HG02884 (cell line): ENCODE measurements around the gene ABCG1.

Experiments
- ATAC-seq: cut with Tn5 transposase; IDR thresholded peaks from one replicate; pipeline ENCODE4 v1.9.1; 2021; ENCODE audit warnings: mild to moderate bottlenecking, moderate library complexity; ENCODE audit not compliant: unreplicated experiment

The ABCG1 gene

DNA sequence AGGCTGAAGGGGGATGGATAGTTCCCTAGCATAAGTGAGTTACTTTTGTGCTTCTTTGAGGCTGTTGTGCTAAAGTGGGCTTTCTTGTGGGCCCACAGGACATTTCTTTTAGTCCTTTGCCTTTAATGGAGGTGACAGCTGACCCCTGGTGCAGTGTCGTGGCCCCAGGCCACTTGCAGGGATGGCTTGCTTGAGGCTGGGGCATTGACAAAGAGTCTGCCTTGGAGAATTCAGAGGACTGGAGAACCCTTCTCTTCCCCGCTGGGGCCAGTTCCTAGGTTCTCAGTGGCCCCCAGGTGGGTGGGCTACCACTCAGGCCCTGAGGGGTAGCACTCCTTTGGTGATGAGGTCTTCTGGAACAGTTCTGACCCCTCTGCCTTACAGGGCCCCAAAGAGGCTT lies 12.8 kb downstream of the ABCG1 start:
- no peak for ATAC-seq

DNA sequence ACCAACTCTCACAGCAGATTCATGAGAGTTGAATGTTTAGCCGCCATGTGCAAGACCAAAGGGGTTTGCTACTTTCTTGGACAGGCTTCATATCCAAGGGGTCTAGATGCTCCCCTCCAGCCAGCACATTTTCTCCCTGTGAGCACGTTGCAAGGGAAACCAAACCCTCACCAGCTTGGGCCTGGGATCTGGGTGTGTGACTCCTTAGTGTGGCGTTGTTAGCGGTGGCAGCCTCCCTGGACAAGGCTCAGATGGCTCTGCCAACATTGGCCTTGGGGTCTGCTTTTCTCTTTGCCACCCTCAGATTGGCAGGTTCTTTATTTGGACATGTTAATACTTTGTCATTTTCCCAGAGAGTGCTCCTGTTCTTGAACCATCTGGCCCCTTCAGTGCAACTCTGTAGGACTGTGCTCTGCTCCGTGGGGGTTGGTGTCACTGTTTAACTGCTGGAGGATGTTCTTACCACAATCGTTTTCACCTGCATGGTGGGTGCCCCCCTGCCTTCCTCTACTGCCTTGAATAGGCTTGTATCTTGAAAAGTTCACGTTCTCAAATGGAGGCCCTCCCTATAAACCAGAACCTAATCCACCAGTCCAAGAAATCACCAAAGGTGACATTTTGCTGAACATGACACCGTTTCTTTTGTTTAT lies 13.4 kb downstream of the ABCG1 start:
- ATAC-seq: no peak

DNA sequence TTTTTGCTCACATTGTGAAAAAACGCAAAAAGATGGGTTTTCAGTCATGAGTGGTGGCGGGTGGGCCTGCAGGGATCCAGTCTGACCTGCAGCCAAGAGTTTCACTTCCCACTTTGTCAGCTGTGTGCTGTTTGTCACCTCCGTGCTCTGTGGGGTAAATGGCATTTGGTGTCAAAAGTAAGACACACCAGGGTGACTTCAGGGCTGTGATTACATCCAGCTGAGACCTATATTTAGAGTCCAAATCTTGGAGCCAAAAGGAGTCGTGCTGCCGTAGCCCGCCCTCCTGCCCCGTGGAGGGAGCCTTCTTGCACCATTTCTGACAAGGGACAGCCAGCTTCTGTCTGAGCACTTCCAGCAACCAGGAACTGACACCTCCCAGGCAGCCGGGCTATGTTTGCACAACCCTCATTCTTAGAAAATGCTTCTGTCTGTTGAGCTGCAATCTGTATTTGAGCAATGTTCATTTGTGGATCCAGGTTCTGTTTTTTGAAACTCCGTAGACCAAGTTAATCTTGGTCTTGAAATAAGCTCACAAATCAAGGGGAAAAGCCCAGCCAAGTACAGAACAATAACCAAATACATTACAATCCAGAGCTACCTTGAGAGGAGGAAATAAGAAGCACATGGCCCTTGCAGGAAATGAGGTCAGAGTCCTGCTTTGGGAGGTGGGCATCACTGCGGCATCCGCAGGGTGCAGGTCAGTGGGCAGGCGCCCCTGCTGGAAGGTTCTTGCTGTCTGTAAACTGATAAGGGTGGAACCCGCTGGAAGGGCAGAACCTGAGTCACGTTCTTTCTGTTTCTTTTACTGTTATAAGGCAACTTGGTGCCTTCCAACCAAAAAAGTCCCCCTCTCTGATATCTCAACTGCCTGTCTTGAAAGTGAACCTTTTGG lies 14.4 kb downstream of the ABCG1 start:
- peak; percentile 47 for ATAC-seq

DNA sequence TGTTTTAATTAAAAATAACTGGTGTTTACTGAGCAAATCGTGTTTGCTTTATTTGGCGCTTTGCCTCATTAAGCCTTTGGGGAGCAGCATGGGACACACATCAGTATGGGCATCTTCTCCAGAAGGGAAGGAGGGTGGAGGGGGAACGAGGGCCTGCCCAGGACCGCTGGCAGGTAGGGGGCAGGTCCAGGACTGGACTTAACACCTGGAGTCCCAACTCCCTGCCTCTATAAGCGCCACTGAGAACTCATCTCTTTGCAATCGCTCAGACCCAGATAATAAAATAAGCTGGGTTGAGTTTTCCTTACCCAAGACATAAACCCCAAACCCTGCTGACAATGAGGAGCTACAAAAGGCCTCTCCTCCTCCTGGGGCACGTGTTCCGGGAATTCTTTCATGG lies 15.1 kb downstream of the ABCG1 start:
- ATAC-seq: no peak

DNA sequence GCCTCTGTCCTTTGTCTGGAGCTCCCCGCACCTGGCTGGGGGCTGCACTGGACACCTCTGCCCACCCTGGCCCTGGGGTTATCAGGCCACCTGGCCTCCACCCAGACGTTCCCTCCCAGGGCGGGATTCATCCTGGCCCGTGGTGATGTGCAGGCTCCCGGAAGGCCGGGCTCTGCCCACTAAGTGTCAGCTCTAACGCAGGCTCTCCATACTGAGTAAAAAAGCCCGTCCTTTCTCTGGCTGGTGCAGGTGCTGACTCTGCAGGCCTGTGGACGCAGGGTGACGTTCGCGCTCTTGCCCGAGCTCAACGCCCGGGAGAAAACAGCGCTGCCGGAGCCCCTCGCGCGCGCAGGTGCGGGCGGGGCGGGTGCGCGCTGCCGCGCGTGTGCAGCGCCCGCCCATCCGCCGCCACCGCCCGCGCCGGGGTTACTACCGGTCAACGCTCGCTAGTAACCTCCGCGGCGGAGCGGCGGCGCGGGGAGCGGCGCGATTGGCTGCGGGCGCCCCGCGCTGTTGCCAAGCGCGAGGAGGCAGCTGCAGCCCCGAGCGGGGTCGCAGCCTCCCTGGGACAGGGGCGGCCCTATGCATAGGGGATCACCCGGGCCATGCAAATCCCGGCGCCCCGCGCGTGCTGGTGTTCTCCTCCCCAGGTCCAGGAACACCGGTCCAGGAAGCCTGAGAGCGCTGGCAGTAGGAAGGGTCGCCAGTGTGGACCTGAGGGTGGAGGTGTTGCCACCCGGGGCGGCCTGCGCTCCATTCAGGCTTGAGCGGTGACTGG lies 15.7 kb downstream of the ABCG1 start:
- ATAC-seq: no peak

DNA sequence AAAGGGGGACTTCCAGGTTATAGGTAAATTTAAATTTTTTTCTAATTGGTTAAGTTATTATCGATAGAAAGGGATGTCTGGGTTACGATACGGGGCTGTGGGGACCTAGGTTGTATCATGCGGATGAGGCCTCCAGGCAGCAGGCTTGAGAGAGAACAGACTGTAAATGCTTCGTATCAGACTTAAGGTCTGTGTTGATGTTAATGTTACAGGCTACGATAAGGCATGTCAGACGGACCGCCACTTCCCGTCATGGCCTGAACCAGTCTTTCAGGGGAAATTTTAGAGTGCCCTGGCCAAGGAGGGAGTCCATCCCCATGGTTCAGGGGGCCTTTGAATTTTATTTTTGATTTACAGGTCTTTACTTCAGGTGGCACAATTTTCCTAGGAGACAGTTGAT lies 16.7 kb downstream of the ABCG1 start:
- ATAC-seq: no peak

DNA sequence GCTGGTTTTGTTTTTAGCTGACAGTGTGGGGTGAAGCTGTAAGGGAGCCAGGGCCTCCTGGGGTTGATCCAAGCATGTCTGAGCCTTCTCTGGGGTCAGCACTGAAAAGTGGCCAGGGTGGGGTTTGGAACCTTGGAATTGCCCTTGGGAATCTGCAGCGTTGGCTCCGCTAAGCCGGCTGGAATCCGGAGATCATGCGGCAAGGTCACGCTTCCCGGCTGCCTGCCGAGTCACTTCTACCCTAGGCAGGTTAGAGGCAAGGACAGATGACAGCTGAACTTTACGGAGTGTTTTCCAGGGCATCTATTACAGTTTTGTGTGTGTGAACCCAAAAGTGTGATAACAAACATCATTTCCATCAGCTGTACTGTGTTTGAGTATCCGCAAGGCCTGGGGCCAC lies 17.1 kb downstream of the ABCG1 start:
- ATAC-seq: no peak

DNA sequence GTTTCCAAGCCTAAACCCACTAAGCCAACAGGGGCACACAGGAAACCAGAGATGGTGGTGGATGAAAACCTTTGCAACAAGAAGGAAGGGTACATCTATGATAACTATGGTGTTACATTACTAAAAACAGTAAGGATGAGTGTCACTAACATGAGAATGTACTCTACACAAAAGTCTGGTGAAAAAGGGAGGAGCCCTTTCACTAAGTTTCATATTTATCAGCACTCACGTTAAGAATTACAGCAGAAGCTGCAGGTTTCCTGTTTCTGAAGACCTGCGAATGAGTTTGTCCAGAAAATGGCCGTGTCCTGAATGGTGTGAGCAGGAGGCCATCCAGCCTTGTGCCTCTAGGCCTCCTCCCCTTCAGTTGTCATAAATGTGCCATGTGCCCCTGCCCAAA lies 17.8 kb downstream of the ABCG1 start:
- ATAC-seq: no peak

DNA sequence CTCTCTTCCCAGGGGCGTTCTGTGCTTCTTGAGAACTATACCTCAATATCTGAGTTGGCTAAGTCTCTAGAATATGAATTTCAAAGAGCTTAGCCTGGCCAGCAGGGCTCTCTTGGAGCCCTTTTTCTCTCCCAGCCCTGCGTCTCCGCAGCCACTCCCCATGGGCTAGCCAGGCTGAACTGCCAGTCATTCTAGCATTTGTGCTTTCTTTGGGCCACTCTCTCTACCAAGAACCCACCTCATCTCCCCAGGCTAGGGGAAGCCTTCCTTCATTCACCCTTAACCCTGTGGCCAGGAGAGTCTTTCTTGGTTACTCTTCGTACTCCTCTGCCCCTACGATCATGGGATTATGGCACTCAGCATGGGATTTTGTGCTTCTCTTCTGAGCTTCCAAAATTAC lies 18.2 kb downstream of the ABCG1 start:
- no peak for ATAC-seq

DNA sequence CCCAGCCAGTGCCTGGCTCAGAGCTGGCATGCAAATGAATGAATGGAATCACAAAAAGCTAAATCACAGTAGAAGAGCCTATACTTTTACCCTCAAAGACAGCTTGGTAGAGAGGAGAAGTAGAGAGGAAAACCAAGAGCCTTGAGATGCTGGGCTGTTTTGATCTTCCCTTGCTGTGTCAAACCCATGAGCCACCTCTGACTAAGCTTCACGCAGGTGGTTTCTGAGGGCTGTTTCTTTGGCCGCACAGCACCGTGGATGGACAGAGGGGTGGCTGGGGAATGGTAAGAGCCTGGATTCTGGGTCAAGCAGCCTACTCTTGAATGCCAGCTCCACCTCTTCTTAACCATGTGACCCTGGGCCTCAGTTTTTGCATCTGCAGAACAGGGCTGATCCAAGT lies 18.6 kb downstream of the ABCG1 start:
- no peak for ATAC-seq

DNA sequence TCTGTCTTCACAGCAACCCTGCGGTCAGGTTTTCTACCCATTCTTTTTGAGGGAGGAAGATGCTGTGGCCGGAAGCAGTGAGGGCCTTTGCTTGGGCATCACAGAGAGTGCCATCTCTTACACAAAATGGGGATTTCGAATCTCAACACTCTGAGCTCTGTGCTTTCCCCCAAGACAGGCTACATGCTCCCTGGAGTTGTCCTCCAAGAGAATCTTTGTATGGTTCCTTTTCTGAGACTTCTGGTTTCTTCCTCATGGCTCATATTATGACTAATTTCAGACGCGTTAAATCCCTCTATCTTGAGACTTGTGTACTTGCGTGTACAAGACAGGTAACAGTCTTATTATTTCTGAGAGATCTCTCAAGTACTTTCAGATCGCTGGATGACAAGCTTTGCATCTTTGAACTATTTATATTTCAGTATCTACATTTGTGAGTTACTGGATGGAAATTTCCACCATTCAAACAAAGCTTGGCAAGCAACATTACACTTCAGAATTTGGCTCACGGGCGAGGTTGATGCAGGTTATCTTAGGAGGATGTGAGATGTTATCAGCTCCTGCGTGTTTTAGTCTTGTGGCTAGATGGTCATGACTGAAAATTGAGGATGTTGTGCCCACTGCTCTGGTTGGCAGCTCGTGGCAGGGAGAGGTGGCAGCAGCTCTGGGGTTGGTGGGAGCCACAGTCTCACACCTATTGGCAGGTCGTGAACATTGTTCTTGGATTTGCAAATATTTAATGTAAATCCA lies 19.4 kb downstream of the ABCG1 start:
- no peak for ATAC-seq

DNA sequence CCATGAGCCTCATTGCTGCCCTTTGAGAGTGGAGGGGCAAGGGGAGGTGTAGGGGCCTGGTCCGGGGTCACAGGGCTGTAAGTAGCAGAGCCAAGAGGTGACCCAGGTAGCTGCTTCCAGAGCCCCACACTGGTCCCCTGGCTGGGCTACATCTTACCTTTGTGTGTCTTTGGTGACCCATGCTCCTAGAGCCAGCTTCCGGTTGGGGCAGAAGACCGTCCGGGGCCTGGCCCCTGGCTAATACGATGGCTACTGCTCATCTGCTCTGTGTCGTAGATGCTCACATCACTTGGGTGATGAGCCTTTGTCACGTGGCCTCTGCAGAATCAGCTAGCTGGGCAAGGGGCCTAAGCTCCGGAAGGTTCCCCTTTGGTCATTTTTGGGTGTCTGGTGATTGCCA lies 20.6 kb downstream of the ABCG1 start:
- ATAC-seq: no peak

DNA sequence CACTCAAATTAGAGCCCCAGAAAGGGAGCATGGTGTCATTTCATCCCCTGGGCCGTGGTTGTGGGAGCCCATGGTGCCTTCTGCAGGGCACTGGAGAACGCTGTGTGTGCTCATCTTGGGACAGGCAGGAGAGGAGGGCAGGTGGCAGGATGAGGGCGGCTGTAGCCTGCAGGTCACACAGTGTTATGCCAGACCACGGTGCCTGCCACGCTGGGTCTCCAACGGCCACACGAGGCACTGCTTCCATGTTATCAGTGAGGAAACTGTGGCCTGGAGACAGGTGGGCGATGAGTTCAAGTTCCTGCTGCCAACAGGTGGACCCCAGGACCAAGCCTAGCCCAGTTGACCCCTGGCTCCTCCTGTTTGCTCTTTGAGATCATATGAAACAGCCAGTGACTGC lies 21.0 kb downstream of the ABCG1 start:
- ATAC-seq: no peak

DNA sequence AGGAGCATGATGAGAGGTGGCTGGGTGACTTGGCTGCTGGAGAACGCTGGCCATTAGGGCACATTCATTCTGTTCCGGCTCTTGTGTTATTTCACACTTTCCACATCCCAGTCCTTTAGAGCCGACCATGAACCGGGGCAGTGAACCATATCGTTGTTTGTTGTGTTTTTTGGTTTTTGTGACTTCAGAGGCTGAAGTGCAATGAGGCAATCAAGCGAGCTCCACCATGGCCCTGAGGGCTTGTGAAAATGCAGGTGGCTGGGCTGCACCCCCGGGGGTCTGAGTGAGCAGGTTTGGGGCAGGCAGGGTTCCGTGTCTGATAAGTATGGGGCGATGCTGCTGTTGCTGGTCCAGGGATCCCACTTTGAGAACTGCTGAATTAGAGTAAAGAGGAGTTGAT lies 23.7 kb downstream of the ABCG1 start:
- ATAC-seq: no peak

DNA sequence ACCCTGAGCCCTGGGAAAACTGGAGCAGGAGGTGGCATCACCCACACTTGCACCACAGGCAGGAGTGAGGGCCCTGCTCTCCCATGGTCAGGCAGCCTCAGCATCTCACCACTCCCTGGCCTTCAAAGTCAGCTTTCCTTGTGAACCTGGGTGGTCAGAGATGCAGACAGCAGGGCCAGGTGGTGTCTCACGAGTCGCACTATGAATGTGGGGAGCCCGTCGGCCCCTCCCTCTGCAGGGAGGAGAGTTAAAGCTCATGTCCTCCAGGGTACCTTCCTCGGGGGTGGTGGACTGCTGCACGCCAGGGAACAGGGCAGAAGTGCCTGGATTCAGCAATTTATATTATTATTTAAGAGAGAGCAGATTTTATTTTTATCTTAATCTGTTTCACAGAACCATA lies 24.1 kb downstream of the ABCG1 start:
- ATAC-seq: no peak

DNA sequence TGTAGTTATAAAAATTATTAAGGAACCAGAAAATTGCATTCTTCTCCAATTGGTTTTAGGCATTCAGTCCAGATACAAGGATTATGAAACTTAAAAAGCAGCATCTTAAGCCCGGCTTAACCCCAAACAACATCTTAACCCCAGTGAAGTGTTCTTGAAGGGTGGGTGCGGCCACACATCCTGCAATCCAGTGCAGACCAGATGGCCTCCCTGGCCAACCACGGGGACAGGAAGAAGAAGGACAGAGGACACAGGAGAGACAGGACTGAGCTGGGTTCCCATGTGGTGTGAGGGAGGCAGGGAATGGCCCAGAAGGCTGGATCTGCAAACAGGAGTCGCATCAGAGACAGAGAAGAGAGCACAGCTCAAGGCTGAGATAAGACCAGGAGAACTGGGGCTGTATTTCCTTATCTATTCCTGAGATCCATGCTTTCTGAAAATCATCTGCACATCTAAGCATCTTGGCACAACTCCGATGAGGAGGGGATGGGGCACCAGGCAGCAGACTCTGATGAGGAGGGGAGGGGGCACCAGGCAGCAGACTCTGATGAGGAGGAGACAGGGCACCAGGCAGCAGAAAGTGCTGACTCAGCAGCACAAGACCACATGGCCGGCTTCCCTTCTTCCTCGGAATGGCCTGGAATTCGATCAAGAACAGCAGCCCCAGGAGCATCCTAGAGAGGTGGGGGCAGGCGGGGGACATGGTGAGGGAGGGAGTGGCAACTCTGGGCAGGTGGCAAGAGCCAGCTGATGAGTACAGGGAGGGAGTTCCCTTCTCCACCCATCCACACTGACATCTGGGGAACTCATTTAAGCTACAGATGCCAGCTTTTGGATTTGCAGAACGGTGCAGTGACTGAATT lies 26.6 kb downstream of the ABCG1 start:
- ATAC-seq: no peak

DNA sequence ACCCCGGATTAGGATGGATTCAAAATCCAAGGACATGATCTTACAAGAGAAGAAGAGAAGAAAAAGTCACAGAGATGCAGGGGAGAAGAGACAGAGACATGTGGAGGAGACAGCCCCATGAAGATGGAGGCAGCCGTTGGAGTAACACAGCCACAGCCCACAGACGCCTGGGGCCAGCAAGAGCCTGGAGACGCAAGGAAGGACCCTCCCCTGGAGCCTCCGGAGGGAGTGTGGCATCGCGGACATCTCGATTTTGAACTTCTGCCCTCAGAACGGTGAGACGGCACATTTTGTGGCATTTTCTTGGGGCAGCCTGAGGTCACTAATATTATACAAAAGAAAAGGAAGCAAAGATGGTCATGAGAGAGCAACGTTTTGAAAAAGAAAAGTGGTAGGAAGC lies 28.8 kb downstream of the ABCG1 start:
- no peak for ATAC-seq

DNA sequence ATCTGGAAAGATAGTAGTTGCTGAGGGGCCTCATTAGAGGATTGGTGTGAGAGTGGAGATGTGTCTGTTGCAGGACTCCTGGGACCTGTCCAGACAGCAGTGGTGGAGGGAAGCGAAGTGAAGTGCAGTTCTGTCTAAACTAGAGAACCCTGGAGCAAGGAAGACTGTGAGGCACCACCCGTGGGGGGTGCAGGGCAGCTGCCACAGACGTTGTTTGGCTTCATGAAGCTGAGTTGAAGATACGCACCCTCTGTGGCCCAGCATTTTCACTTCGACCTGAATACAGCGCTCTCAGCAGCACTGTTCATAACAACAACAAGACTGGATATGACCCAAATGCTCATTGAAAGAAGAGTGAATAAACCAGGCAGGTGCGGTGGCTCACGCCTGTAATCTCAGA lies 29.3 kb downstream of the ABCG1 start:
- no peak for ATAC-seq

DNA sequence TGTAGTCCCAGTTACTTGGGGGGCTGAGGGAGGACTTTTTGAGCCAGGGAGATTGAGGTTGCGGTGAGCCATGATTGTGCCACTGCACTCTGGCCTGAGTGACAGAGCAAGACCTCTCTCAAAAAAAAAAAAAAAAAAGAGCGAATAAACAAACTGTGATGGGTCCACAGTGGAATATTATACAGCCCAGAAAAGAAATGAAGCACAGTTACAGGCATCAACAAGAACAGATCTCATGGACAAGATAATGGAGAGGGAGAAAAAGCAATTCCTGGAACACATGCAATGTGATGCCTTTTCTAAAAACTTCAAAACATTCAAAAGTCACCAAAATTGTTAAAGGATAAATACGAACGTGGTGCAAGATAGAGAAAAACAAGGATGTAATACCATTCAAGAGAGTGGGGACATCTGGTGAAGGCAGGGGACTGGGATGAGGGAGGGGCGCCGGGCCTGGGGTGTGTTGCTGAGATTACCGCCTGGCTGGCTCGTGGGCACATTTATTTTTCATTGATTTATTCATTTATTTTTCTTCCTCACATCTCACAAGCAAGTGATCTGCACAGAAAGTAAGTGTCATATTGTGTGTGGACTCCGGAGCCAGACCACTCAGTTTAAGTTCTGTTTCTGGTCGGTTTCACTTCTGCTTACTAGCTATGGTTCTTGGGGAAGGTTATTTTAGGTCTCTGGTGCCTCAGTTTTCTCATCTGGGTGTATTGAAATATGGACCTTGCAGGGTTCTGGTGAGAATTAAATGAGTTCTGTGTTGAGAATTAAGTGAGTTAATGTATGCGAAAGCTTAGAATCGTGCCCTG lies 30.1 kb downstream of the ABCG1 start:
- ATAC-seq: peak; percentile 70
